ENCODE data around the gene ABITRAM. TPM values are rescaled to one million over a fixed set of nuclear protein-coding genes. Genes with fewer than 3 reads are reported as not detected.
"Not testable (repeated sequence)": the region's sequence is repeated elsewhere in the genome, so short reads cannot be mapped to it uniquely, and the experiment has no call there.

The ABITRAM gene
- 10 to 100 TPM; 12.5 to 12.7 TPM for total RNA-seq

GRCh38 chr9:108934323-108934893, at the start of gene ABITRAM:
TSS of gene ABITRAM (plus strand) at chr9:108934400. CDS start at chr9:108934487, 87 bp downstream.
- POLR2A ChIA-PET: interaction anchor here (0.9 kb wide), 1 partner anchor 249 kb away, joined by 4 read pairs; no protein-coding TSS in a partner anchor
- CTCF ChIA-PET: no interaction called here

GRCh38 chr9:108884701-108885100, 49.5 kb upstream of the ABITRAM start:
- ChIA-PET CTCF (no interaction called here), POLR2A (no interaction called here)

- ChIA-PET POLR2A (no interaction called here), CTCF (no interaction called here)
Measured at GRCh38 chr9:108885643-108886348, 48.4 kb upstream of the ABITRAM start.

- CTCF ChIA-PET, POLR2A ChIA-PET: not testable (repeated sequence)
Measured at GRCh38 chr9:108886594-108887271, 47.5 kb upstream of the ABITRAM start.

DNA sequence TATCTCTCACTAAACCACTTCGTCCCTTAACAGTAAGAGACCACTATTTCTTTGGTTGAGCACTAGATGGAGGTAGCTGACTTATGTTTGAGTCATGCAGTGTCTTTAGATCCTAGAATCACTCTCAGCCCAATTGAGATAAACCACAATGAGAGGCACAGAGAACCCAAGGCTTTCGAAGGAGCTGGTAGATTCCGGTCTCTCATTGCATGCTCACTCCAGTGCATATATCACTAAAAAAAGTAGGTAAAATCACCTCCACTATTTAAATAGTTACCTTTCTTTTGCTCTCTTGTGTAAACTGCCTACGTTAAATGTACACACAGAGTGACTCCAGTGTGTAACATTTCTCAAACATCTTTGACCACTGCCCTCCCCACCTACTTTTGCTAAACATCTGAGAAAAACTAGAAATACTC, 44.5 kb upstream of the ABITRAM start:
- POLR2A ChIA-PET: no interaction called here
- CTCF ChIA-PET: no interaction called here

DNA sequence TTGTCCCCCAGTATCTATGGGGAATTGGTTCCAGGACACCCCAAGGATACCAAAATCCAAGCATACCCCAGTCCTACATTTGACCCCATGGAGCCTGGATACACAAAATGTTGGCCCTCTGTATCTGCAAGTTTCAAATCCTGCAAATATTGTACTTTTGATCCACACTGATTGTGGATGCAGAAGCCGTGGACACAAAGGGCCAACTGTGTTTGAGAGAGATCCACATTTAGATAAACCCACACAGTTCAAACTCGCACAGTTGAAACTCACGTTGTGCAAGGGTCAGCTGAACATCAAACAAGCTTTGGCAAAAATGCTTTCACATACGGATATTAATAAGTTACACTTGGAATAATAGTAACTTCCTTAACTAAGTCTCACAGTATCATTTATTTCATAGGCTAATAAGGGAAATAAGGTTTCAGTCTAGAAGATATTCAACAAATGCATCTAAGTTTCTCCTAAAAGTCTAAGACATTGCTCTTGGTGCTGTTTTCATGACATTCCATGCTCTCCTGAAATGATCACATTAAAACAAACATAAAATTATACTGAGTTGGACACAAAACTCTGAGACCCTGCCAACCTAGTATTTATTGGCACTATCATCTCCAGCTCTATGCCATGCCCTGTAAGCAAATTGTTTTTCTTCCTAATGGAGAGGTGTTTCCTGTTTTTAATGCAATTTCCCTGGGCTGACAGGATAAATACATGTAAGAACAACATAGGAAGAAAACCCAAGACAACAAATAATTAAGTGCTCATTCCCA, 39.8 kb upstream of the ABITRAM start:
- POLR2A ChIA-PET: no interaction called here
- CTCF ChIA-PET: no interaction called here

GRCh38 chr9:108897324-108898096, 36.7 kb upstream of the ABITRAM start:
- CTCF ChIA-PET: no interaction called here
- POLR2A ChIA-PET: no interaction called here

DNA sequence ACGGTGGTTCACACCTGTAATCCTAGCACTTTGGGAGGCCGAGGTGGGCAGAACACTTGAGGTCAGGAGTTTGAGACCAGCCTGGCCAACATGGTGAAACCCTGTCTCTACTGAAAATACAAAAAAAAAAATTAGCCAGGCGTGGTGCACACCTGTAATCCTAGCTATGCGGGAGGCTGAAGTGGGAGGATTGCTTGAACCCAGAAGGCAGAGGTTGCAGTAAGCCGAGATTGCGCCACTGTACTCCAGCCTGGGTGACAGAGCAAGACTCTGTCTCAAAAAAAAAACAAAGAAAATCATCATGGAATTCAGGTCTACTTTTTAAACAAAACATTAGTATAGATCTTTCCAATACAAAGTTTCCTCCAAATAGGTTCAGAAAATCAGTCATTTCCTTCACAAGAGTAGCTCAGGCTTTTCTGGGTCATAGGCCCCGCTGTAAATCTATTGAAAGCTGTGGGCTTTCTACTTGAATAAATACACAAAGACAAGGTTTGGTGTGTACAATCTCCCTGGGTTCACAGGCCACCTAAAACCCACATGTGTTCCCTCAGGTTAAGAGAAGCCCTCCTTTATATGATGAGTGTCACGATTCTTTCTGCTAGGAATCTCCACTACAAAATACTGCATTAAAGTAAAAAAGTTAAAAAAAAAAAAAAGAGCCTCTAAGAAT, 35.0 kb upstream of the ABITRAM start:
- CTCF ChIA-PET, POLR2A ChIA-PET: not testable (repeated sequence)

- ChIA-PET CTCF (no interaction called here), POLR2A (no interaction called here)
Measured at GRCh38 chr9:108900176-108900575, 34.0 kb upstream of the ABITRAM start.

DNA sequence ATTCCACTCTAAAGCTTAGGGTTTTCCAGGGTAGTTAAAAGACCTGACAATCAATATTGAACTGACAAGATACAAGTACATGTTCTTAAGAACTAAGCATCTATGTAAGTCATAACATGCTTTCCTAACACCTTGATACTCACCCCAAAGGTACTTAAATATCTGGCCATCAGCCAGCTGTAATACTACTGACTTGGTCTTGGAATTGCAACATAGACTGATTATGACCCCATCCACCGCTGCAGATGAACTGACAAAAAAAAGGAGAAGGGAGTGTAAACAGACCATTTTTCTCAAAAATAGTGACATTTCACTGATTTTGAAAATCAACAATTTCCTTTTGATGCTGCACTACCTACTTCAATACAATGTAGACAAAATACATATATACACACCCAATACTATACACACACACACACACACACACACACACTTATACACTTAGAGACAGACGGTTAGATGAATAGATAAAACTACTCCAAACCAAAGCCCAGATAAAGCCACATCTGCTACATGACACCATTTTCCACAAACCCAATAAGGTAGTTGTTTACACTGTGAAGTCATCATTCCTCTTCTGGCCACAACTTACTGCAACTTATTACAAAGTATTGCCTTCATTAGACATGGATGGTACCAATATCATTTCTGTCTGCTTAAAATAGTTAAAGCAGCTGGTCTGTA, 30.6 kb upstream of the ABITRAM start:
- ChIA-PET CTCF (no interaction called here), POLR2A (no interaction called here)

DNA sequence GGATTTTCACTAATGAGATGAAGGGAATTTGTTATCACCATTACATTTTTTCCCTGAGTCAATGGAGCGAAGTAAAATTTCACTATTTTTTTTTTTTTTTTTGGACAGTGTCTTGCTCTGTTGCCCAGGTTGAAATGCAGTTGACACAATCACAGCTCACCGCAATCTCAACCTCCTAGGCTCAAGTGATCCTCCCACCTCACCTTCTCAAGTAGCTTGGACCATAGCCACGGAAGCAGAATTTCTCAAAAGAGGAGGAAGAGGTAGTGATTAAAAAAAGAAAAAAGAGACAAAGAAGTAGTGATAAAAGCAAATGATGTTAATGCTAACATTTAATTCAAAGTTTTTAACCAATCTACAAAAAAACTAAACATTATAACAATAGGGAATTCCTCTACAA, 30.0 kb upstream of the ABITRAM start:
- POLR2A ChIA-PET: no interaction called here

DNA sequence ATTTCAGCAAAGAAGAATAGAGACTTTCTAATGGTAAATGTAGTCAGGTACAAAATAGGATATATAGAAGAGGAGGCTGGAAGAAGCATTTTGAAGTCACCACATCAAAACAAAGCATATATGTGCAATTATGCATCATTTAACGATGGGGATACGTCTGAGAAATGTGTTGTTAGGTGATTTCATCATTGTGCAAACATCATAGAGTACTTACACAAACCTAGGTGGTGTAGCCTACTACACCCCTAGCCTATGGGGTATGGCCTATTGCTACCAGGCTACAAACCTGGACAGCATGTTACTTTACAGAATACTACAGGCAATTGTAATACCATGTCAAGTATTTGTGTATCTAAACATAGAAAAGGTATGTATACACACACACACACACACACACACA, 28.7 kb upstream of the ABITRAM start:
- CTCF ChIA-PET: no interaction called here
- POLR2A ChIA-PET: no interaction called here

More for the DNA sequence above, 30.0 kb upstream of the ABITRAM start:
- CTCF ChIA-PET: interaction anchor here (1.1 kb wide), 1 partner anchor 13 kb away, joined by 3 read pairs; no protein-coding TSS in a partner anchor

- ChIA-PET CTCF (no interaction called here), POLR2A (no interaction called here)
Measured at GRCh38 chr9:108910402-108910801, 23.8 kb upstream of the ABITRAM start.

DNA sequence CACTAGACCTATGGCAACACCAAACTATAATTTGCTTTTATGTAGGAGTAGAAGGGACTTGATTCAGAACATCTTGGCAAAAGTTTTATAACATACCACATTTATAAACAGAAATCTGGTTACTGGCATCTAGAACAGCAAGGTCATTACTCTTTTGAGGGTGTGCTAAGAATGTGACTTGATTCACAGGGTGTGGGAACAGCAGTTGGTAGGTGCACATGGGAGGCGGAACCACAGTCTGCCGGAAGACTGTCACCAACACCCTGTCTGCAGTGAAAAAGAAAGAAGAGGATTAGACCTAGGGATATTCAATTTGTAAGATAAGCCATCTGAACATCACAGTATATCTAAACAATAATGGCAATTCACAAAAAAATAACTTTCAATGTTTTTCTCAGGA, 23.3 kb upstream of the ABITRAM start:
- ChIA-PET CTCF (no interaction called here), POLR2A (no interaction called here)

DNA sequence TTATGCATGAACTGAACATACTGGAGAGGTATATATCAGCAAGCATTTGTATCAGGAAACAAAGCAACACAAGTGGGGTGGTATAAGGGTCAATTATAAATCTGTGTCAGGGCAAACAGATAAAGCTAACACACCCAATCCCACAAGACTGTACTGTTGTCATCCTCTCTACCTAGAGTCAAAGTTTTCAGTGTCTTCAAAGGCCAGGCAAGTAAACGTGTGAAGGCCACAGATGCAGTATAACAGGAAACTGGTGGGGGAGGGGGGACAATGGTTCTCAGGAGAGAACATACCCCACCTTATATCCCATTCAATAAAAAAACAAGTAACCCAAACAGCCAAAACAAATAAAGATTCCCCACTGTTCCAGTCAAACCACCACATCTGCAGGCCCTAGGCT, 22.4 kb upstream of the ABITRAM start:
- CTCF ChIA-PET: interaction anchor here (0.7 kb wide), 1 partner anchor 135 kb away, joined by 3 read pairs; no protein-coding TSS in a partner anchor

DNA sequence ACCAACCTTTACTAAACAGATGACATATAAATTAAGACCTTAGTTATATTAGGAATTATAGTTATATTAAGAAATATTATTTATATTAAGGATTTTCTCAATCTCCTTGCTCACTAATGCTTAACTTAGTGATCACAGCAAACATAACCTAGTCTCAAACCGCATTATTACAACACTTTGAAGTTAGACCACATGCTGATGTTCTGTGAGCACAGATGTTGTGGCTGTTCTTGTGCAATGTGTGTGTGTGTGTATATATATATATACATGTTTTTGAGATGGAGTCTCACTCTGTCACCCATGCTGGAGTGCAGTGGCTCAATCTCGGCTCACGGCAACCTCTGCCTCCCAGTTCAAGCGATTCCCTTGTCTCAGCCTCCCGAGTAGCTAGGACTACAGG, 20.8 kb upstream of the ABITRAM start:
- POLR2A ChIA-PET: no interaction called here
- CTCF ChIA-PET: interaction anchor here (0.6 kb wide), 1 partner anchor 37 kb away, joined by 3 read pairs; no protein-coding TSS in a partner anchor

More for the DNA sequence above, 22.4 kb upstream of the ABITRAM start:
- POLR2A ChIA-PET: no interaction called here

DNA sequence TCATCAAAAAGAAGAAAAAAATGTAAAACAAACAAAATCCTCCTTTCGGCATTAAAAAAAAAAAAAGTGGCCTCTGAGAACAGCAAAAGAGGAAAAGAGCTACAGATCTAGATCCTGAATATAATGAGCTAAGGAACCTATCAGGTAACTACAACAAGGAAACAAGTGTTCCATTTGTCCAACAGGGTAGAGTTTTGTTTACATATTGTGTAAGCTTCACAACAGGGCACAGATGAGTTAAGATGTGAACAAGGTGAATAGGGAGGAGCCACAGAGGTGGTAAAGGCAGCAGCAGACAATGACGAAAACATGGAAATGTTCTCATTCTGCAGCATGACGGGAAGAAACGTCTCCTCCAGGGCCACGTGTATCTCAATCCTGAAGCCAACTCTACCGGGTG, 14.7 kb upstream of the ABITRAM start:
- CTCF ChIA-PET: interaction anchor here (0.6 kb wide), 1 partner anchor 703 kb away, joined by 3 read pairs; no protein-coding TSS in a partner anchor
- POLR2A ChIA-PET: no interaction called here

GRCh38 chr9:108920401-108920800, 13.8 kb upstream of the ABITRAM start:
- CTCF ChIA-PET: not testable (repeated sequence)

GRCh38 chr9:108921200-108921599, 13.0 kb upstream of the ABITRAM start:
- ChIA-PET POLR2A (no interaction called here), CTCF (no interaction called here)

More at GRCh38 chr9:108920401-108920800, 13.8 kb upstream of the ABITRAM start:
- POLR2A ChIA-PET: not testable (repeated sequence)
